GM18499 (cell line): Measurements from ENCODE around the gene AIMP2.
"Not testable (repeated sequence)": the region's sequence is repeated elsewhere in the genome, so short reads cannot be mapped to it uniquely, and the experiment has no call there.

Experiments used
- ATAC-seq: cut with Tn5 transposase; IDR thresholded peaks from one replicate; pipeline ENCODE4 v1.9.1; 2021; ENCODE audit warnings: moderate number of reproducible peaks; ENCODE audit not compliant: insufficient read depth, unreplicated experiment

The AIMP2 gene

GRCh38 chr7:6023974-6024435 lies 14.9 kb downstream of the AIMP2 start:
- no peak for ATAC-seq

GRCh38 chr7:6026011-6026819 lies 17.1 kb downstream of the AIMP2 start:
- ATAC-seq: no peak

GRCh38 chr7:6026820-6027311 lies 17.8 kb downstream of the AIMP2 start:
- no peak for ATAC-seq

GRCh38 chr7:6027806-6028365 lies 18.8 kb downstream of the AIMP2 start:
- no peak for ATAC-seq

- ATAC-seq: no peak
Measured at GRCh38 chr7:6028563-6028962, 19.5 kb downstream of the AIMP2 start.

GRCh38 chr7:6030988-6031387 lies 21.9 kb downstream of the AIMP2 start, which contains the start of gene ANKRD61:
Gene ANKRD61, plus strand, starts transcription at chr7:6031376. Its CDS starts 0 bp downstream, at chr7:6031376.
- ATAC-seq: no peak

GRCh38 chr7:6031567-6031966 lies 22.5 kb downstream of the AIMP2 start:
- ATAC-seq: no peak

GRCh38 chr7:6032167-6032566 lies 23.1 kb downstream of the AIMP2 start:
- no peak for ATAC-seq

- ATAC-seq: no peak
Measured at GRCh38 chr7:6032641-6033040, 23.6 kb downstream of the AIMP2 start.

GRCh38 chr7:6035165-6035564 lies 26.1 kb downstream of the AIMP2 start:
- no peak for ATAC-seq

GRCh38 chr7:6035686-6036085 lies 26.6 kb downstream of the AIMP2 start:
- no peak for ATAC-seq

GRCh38 chr7:6049780-6050179 lies 40.7 kb downstream of the AIMP2 start:
- no peak for ATAC-seq

- ATAC-seq: not testable (repeated sequence)
Measured at GRCh38 chr7:6051185-6051584, 42.1 kb downstream of the AIMP2 start.

GRCh38 chr7:6056616-6057015 lies 47.5 kb downstream of the AIMP2 start:
- no peak for ATAC-seq

GRCh38 chr7:6057316-6058129 lies 48.5 kb downstream of the AIMP2 start:
- ATAC-seq: no peak

GRCh38 chr7:6059941-6060340 lies 50.9 kb downstream of the AIMP2 start:
- not testable (repeated sequence) for ATAC-seq

- ATAC-seq: peak; percentile 94
Measured at GRCh38 chr7:6071406-6071805, 62.3 kb downstream of the AIMP2 start.
